Glomerular visceral epithelial cell (primary cell): ENCODE data around the gene SIL1.
"Not testable (repeated sequence)": the region's sequence is repeated elsewhere in the genome, so short reads cannot be mapped to it uniquely, and the experiment has no call there.

Experiments used
- DNase-seq: peaks from one replicate; pipeline ENCODE4 v3.0.0-alpha.2; 2016; ENCODE audit errors: extremely low spot score

SIL1 gene

GRCh38 chr5:139108063-139108824 is 89.9 kb downstream of the SIL1 start:
- no peak for DNase-seq

- no peak for DNase-seq
Observed at GRCh38 chr5:139105621-139106071, 92.5 kb downstream of the SIL1 start.

- no peak for DNase-seq
Observed at GRCh38 chr5:139104577-139105276, 93.4 kb downstream of the SIL1 start.

GRCh38 chr5:139103762-139104161 is 94.4 kb downstream of the SIL1 start:
- no peak for DNase-seq

- peak; percentile 18 for DNase-seq
Observed at GRCh38 chr5:139100825-139101224, 97.3 kb downstream of the SIL1 start.

GRCh38 chr5:139094154-139095131 is 103.7 kb downstream of the SIL1 start:
- no peak for DNase-seq

- DNase-seq = no peak
Observed at GRCh38 chr5:139092741-139093343, 105.3 kb downstream of the SIL1 start.

- no peak for DNase-seq
Observed at GRCh38 chr5:139091439-139092156, 106.6 kb downstream of the SIL1 start.

GRCh38 chr5:139090581-139090980 is 107.6 kb downstream of the SIL1 start:
- no peak for DNase-seq

- DNase-seq = no peak
Observed at GRCh38 chr5:139088024-139088423, 110.1 kb downstream of the SIL1 start.

- DNase-seq = no peak
Observed at GRCh38 chr5:139082813-139083498, 115.2 kb downstream of the SIL1 start.

- no peak for DNase-seq
Observed at GRCh38 chr5:139079991-139080610, 118.1 kb downstream of the SIL1 start.

- DNase-seq = no peak
Observed at GRCh38 chr5:139079225-139079990, 118.8 kb downstream of the SIL1 start.

GRCh38 chr5:139078345-139078744 is 119.8 kb downstream of the SIL1 start:
- no peak for DNase-seq

GRCh38 chr5:139077899-139078298 is 120.3 kb downstream of the SIL1 start:
- no peak for DNase-seq

GRCh38 chr5:139076111-139076510 is 122.1 kb downstream of the SIL1 start:
- no peak for DNase-seq

GRCh38 chr5:139075066-139076050 is 122.8 kb downstream of the SIL1 start:
- no peak for DNase-seq

GRCh38 chr5:139073956-139074355 is 124.2 kb downstream of the SIL1 start:
- DNase-seq = not testable (repeated sequence)
